ENCODE results near the gene UPB1.

UPB1 gene

DNA sequence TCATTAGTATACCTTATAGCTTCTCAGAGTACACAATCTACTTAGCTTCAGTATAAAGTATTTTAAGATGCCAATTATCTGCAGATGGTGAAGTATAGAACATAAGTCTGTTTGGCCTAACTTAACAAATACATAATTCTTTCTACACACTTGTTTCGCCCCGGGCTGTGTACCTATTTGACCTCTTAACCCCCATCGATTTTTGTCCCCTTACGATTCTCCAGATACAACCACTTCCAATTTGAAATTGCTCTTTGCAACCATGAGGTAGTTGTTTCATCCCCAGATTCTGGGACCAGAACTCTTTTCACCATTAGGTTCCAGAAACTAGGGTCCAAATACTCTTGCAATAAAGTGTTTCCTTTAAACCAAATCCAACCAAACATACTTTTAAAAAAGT, 10.0 kb upstream of the UPB1 start:
- H2AK5ac ChIP-seq (ENCODE audit: low read depth, low read length), result no peak overlapping the region
- no peak overlapping the region for H3K9ac ChIP-seq (ENCODE audit: low read depth, low read length, poor library complexity)
- no peak overlapping the region for H3K23ac ChIP-seq (ENCODE audit: low read depth, low read length, poor library complexity)
- H2BK120ac ChIP-seq (ENCODE audit: low read depth, low read length), result no peak overlapping the region
- H3K4me1 ChIP-seq (ENCODE audit: control insufficient read depth in 2 of 2, insufficient read depth in 1 of 2, low read depth in 1 of 2, low read length in 2 of 2), result no peaks in the 10 kb centered on the region
- WGBS, 2 donors (ENCODE audit: extremely low coverage in 2 of 2, insufficient read length in 2 of 2, insufficient replicate concordance in 1 of 2), result no CpG with 5 or more reads among the region's 4 CpGs
- H2AFZ ChIP-seq (ENCODE audit: low read length), result no peak overlapping the region
- H3K36me3 ChIP-seq (replicated peaks in 1 of 2; ENCODE audit: control insufficient read depth in 2 of 2, insufficient read depth in 2 of 2, low read length in 2 of 2), result no peaks in the 10 kb centered on the region
- H3K27ac ChIP-seq (replicated peaks; ENCODE audit: low read length), result no peak overlapping the region
- H2BK15ac ChIP-seq (ENCODE audit: low read length), result no peak overlapping the region
- no peak overlapping the region for H3K18ac ChIP-seq (ENCODE audit: low read length)
- no peak overlapping the region for H3K4me3 ChIP-seq (ENCODE audit: low read length in 2 of 2)
- no peaks in the 10 kb centered on the region for H3K79me1 ChIP-seq (ENCODE audit: low read depth, low read length)
- H3K4ac ChIP-seq (ENCODE audit: low read length), result no peak overlapping the region
- H2BK5ac ChIP-seq (ENCODE audit: low read length), result no peak overlapping the region
- no peak overlapping the region for H4K8ac ChIP-seq (ENCODE audit: low read depth, low read length)
- peaks cover 0 to 8% (median 0%) of the 10 kb centered on the region in 3 experiments for H3K27me3 ChIP-seq (ENCODE audit: control insufficient read depth in 3 of 3, insufficient read depth in 3 of 3, low read depth in 1 of 3, low read length in 3 of 3)
- H2BK12ac ChIP-seq (ENCODE audit: low read length), result no peak overlapping the region
- H4K91ac ChIP-seq (ENCODE audit: low read depth, low read length, poor library complexity), result no peak overlapping the region
- no peak overlapping the region for H3K14ac ChIP-seq (ENCODE audit: low read length)
- H3K9me3 ChIP-seq (replicated peaks in 1 of 2; ENCODE audit: control insufficient read depth in 2 of 2, insufficient read depth in 1 of 2, low read depth in 1 of 2, low read length in 2 of 2), result no peaks in the 10 kb centered on the region
- H3K4me2 ChIP-seq (ENCODE audit: insufficient read depth, low read length, poor library complexity, severe bottlenecking), result no peak overlapping the region
- no peak for DNase-seq (ENCODE audit: low spot score)

- H4K91ac ChIP-seq (ENCODE audit: low read depth, low read length, poor library complexity), result no peak overlapping the region
- no peak overlapping the region for H3K23ac ChIP-seq (ENCODE audit: low read depth, low read length, poor library complexity)
- no peak overlapping the region for H3K27ac ChIP-seq (replicated peaks; ENCODE audit: low read length)
- H2BK120ac ChIP-seq (ENCODE audit: low read depth, low read length), result no peak overlapping the region
- H3K14ac ChIP-seq (ENCODE audit: low read length), result no peak overlapping the region
- no peak overlapping the region for H2AK5ac ChIP-seq (ENCODE audit: low read depth, low read length)
- no peaks in the 10 kb centered on the region for H3K9me3 ChIP-seq (replicated peaks in 1 of 2; ENCODE audit: control insufficient read depth in 2 of 2, insufficient read depth in 1 of 2, low read depth in 1 of 2, low read length in 2 of 2)
- no peaks in the 10 kb centered on the region for H3K36me3 ChIP-seq (replicated peaks in 1 of 2; ENCODE audit: control insufficient read depth in 2 of 2, insufficient read depth in 2 of 2, low read length in 2 of 2)
- no peak overlapping the region for H3K9ac ChIP-seq (ENCODE audit: low read depth, low read length, poor library complexity)
- no peak overlapping the region for H2AFZ ChIP-seq (ENCODE audit: low read length)
- no peak overlapping the region for H4K8ac ChIP-seq (ENCODE audit: low read depth, low read length)
- H3K4me3 ChIP-seq (ENCODE audit: low read length in 2 of 2), result no peak overlapping the region
- no peaks in the 10 kb centered on the region for H3K79me1 ChIP-seq (ENCODE audit: low read depth, low read length)
- H2BK12ac ChIP-seq (ENCODE audit: low read length), result no peak overlapping the region
- H2BK5ac ChIP-seq (ENCODE audit: low read length), result no peak overlapping the region
- no peak overlapping the region for H3K4ac ChIP-seq (ENCODE audit: low read length)
- no peak for DNase-seq (ENCODE audit: low spot score)
- no CpG with 5 or more reads among the region's 3 CpGs for WGBS, 2 donors (ENCODE audit: extremely low coverage in 2 of 2, insufficient read length in 2 of 2, insufficient replicate concordance in 1 of 2)
- H3K27me3 ChIP-seq (ENCODE audit: control insufficient read depth in 3 of 3, insufficient read depth in 3 of 3, low read depth in 1 of 3, low read length in 3 of 3), result peaks cover 0 to 8% (median 0%) of the 10 kb centered on the region in 3 experiments
- no peak overlapping the region for H3K4me2 ChIP-seq (ENCODE audit: insufficient read depth, low read length, poor library complexity, severe bottlenecking)
- no peak overlapping the region for H2BK15ac ChIP-seq (ENCODE audit: low read length)
- no peak overlapping the region for H3K18ac ChIP-seq (ENCODE audit: low read length)
- no peaks in the 10 kb centered on the region for H3K4me1 ChIP-seq (ENCODE audit: control insufficient read depth in 2 of 2, insufficient read depth in 1 of 2, low read depth in 1 of 2, low read length in 2 of 2)
These were observed 9.5 kb upstream of the UPB1 start for GRCh38 chr22:24485608-24486007.

DNA sequence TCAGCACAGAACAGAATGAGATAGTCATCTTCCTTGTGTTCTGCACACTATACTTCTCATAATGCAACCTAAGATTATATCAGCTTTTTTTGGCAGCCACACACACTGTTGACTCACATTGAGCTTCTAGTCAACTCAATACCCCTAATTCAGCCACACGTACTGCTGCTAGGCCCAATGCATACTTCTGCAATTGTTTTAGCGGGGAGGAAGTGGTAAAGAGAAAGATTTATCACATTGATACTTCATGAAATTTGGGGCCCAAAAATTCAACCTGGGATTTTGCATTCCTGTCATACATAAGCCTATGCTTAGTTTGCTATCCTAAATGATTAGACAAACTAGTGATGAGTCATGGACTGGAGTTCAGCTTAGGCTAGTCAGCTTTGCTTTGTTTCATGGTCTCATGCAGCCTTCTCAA, 8.6 kb upstream of the UPB1 start:
- Histone ChIP-seq H2BK5ac (ENCODE audit: low read length) (no peak overlapping the region), H2BK120ac (ENCODE audit: low read depth, low read length) (no peak overlapping the region), H3K14ac (ENCODE audit: low read length) (no peak overlapping the region), H3K27me3 (ENCODE audit: control insufficient read depth in 3 of 3, insufficient read depth in 3 of 3, low read depth in 1 of 3, low read length in 3 of 3) (peaks cover 0 to 8% (median 0%) of the 10 kb centered on the region in 3 experiments), H2AK5ac (ENCODE audit: low read depth, low read length) (no peak overlapping the region), H3K27ac (replicated peaks; ENCODE audit: low read length) (no peak overlapping the region), H3K4me3 (ENCODE audit: low read length in 2 of 2) (no peak overlapping the region), H3K18ac (ENCODE audit: low read length) (no peak overlapping the region), H2BK12ac (ENCODE audit: low read length) (no peak overlapping the region), H2BK15ac (ENCODE audit: low read length) (no peak overlapping the region), H3K9ac (ENCODE audit: low read depth, low read length, poor library complexity) (no peak overlapping the region), H4K8ac (ENCODE audit: low read depth, low read length) (no peak overlapping the region), H2AFZ (ENCODE audit: low read length) (no peak overlapping the region), H3K79me1 (ENCODE audit: low read depth, low read length) (no peaks in the 10 kb centered on the region), H4K91ac (ENCODE audit: low read depth, low read length, poor library complexity) (no peak overlapping the region), H3K4ac (ENCODE audit: low read length) (no peak overlapping the region), H3K9me3 (replicated peaks in 1 of 2; ENCODE audit: control insufficient read depth in 2 of 2, insufficient read depth in 1 of 2, low read depth in 1 of 2, low read length in 2 of 2) (no peaks in the 10 kb centered on the region), H3K23ac (ENCODE audit: low read depth, low read length, poor library complexity) (no peak overlapping the region), H3K4me1 (ENCODE audit: control insufficient read depth in 2 of 2, insufficient read depth in 1 of 2, low read depth in 1 of 2, low read length in 2 of 2) (no peaks in the 10 kb centered on the region), H3K4me2 (ENCODE audit: insufficient read depth, low read length, poor library complexity, severe bottlenecking) (no peak overlapping the region), H3K36me3 (replicated peaks in 1 of 2; ENCODE audit: control insufficient read depth in 2 of 2, insufficient read depth in 2 of 2, low read length in 2 of 2) (no peaks in the 10 kb centered on the region)
- DNase-seq (ENCODE audit: low spot score), result no peak
- WGBS, 2 donors (ENCODE audit: extremely low coverage in 2 of 2, insufficient read length in 2 of 2, insufficient replicate concordance in 1 of 2), result no CpG with 5 or more reads among the region's 2 CpGs

DNA sequence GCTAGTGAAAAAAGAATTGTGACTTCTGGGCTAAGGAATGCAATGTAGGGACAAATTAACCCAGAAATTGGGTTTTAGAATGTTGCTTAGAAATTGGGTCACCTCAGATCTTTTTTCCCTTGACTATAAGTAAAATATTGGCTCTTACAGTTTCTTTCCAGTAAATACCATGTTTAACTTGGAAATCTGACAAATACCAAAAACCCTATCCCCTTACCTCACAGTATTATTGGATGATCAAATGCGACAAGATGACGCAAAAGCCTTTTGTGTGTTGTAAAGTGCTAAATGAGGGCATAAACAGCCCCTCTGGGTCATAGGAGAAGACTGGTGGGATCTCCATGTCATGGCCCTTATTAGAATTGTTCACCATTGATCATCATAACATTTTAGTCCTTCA, 6.1 kb upstream of the UPB1 start:
- no peak overlapping the region for H2BK12ac ChIP-seq (ENCODE audit: low read length)
- no peak overlapping the region for H2BK5ac ChIP-seq (ENCODE audit: low read length)
- H3K4me1 ChIP-seq (ENCODE audit: control insufficient read depth in 2 of 2, insufficient read depth in 1 of 2, low read depth in 1 of 2, low read length in 2 of 2), result no peaks in the 10 kb centered on the region
- H3K4ac ChIP-seq (ENCODE audit: low read length), result no peak overlapping the region
- DNase-seq (ENCODE audit: low spot score), result no peak
- H4K91ac ChIP-seq (ENCODE audit: low read depth, low read length, poor library complexity), result no peak overlapping the region
- H3K4me3 ChIP-seq (ENCODE audit: low read length in 2 of 2), result no peak overlapping the region
- no peak overlapping the region for H2AFZ ChIP-seq (ENCODE audit: low read length)
- no peak overlapping the region for H3K18ac ChIP-seq (ENCODE audit: low read length)
- no peaks in the 10 kb centered on the region for H3K79me1 ChIP-seq (ENCODE audit: low read depth, low read length)
- H3K23ac ChIP-seq (ENCODE audit: low read depth, low read length, poor library complexity), result no peak overlapping the region
- H2BK120ac ChIP-seq (ENCODE audit: low read depth, low read length), result no peak overlapping the region
- no peak overlapping the region for H3K27ac ChIP-seq (replicated peaks; ENCODE audit: low read length)
- no peak overlapping the region for H2BK15ac ChIP-seq (ENCODE audit: low read length)
- no peaks in the 10 kb centered on the region for H3K9me3 ChIP-seq (replicated peaks in 1 of 2; ENCODE audit: control insufficient read depth in 2 of 2, insufficient read depth in 1 of 2, low read depth in 1 of 2, low read length in 2 of 2)
- H4K8ac ChIP-seq (ENCODE audit: low read depth, low read length), result no peak overlapping the region
- WGBS, 2 donors (ENCODE audit: extremely low coverage in 2 of 2, insufficient read length in 2 of 2, insufficient replicate concordance in 1 of 2), result no CpG with 5 or more reads among the region's 2 CpGs
- no peak overlapping the region for H3K4me2 ChIP-seq (ENCODE audit: insufficient read depth, low read length, poor library complexity, severe bottlenecking)
- H3K36me3 ChIP-seq (replicated peaks in 1 of 2; ENCODE audit: control insufficient read depth in 2 of 2, insufficient read depth in 2 of 2, low read length in 2 of 2), result no peaks in the 10 kb centered on the region
- H3K9ac ChIP-seq (ENCODE audit: low read depth, low read length, poor library complexity), result no peak overlapping the region
- peaks cover 0 to 13% (median 9%) of the 10 kb centered on the region in 3 experiments for H3K27me3 ChIP-seq (ENCODE audit: control insufficient read depth in 3 of 3, insufficient read depth in 3 of 3, low read depth in 1 of 3, low read length in 3 of 3)
- no peak overlapping the region for H2AK5ac ChIP-seq (ENCODE audit: low read depth, low read length)
- no peak overlapping the region for H3K14ac ChIP-seq (ENCODE audit: low read length)
